DMS114 treated with DMSO at 0.1 percent for 48 hours (cell line): ENCODE results near the gene UPF1.

ENCODE experiments used
- DNase-seq: peaks from one replicate; lab custom pipeline; 2025; ENCODE audit not compliant: unreplicated experiment; lab: John Stamatoyannopoulos, UW

Gene UPF1

DNA sequence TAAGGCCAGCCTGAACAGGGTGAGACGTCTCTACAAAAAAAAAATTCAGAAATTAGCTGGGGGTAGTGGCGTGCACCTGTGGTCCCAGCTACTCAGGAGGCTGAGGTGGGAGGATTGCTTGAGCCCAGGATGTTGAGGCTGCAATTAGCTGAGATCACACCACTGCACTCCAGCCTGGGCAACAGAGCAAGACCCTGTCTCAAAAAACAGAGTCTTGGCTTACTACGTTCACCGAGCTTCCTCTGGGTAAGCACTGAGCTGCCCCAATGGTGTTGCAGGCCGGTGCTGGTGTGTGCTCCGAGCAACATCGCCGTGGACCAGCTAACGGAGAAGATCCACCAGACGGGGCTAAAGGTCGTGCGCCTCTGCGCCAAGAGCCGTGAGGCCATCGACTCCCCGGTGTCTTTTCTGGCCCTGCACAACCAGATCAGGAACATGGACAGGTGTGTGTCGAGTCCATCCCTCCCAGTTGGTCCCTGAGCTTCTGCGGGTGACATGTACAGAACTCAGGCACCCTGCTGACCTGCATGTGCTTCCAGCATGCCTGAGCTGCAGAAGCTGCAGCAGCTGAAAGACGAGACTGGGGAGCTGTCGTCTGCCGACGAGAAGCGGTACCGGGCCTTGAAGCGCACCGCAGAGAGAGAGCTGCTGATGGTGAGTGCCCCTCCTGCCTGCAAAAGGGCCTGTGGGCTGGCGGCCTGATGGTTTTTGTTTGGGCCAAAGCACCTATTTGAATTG lies 24.1 kb downstream of the UPF1 start:
- no peak for DNase-seq

DNA sequence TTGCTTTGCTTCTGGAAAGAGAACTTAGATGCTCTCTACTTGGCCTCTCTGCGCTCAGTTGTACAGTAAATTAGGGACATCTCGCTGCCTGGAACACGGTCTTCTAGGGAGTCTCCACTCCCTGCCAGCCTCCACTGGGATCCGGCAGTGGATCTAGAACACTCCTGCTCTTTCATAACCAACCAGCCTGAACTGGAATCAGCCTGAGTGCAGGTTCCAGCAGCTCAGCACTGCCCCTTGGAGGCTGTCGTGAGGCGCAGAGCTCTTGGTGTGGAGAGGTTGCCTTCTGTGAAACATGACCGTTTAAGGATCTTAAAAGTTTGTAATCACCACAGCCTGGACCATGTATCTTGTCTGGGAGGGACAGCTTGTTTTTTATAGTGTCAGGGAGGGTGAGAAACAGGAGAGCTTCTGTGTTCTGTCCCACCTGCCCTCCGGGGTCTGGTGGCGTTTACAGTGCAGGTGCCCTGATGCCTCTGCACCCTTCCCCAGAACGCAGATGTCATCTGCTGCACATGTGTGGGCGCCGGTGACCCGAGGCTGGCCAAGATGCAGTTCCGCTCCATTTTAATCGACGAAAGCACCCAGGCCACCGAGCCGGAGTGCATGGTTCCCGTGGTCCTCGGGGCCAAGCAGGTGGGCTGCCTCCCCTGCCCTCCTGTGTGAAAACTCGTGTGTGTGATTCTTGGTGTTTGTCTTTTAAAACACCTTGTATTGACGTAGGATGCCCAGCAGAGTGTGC lies 24.8 kb downstream of the UPF1 start:
- DNase-seq: no peak

DNA sequence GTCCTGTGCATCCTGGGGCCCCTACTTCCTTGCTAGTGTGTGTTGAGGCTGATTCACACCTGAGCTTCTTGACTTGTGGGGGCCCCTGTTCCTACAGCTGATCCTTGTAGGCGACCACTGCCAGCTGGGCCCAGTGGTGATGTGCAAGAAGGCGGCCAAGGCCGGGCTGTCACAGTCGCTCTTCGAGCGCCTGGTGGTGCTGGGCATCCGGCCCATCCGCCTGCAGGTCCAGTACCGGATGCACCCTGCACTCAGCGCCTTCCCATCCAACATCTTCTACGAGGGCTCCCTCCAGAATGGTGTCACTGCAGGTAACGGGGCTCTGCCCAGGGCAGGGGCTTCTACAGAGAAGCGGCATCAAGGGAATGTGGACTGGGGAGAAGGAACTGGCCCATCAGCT lies 25.5 kb downstream of the UPF1 start:
- no peak for DNase-seq

DNA sequence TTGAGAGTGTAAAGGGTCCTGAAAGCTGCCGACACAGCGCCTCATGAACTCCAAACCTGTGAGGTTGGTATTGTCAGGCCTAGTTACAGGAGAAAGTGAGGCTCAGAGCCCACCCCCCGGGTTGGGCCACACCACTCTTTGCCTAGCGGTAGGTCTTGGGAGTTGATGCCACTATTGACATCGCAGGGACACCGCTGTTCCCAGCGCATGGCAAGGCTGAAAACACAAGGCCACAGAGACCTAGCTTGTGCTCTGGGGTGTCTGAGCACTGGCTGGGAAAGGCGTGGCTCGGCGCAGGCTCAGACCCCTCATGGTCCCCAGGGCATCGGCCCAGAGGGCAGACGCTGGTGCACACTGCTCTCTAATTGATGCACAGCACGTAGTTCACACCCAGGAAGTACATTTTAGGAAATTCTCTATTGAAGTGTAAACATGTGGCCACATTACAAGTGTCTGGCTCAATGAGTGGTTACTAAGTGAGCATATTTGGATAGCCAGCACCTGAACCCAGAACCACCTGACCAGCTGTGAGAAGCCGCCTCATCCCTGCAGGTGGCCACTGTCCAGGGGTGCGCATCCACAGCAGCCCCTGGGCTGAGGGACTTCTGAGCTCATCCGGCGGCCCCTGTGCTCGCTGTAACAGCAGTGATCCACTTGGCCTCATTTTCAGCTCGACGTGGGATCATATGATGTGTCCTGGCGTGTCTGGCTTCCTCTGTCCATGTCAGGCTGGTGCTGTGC lies 27.3 kb downstream of the UPF1 start:
- DNase-seq: no peak

DNA sequence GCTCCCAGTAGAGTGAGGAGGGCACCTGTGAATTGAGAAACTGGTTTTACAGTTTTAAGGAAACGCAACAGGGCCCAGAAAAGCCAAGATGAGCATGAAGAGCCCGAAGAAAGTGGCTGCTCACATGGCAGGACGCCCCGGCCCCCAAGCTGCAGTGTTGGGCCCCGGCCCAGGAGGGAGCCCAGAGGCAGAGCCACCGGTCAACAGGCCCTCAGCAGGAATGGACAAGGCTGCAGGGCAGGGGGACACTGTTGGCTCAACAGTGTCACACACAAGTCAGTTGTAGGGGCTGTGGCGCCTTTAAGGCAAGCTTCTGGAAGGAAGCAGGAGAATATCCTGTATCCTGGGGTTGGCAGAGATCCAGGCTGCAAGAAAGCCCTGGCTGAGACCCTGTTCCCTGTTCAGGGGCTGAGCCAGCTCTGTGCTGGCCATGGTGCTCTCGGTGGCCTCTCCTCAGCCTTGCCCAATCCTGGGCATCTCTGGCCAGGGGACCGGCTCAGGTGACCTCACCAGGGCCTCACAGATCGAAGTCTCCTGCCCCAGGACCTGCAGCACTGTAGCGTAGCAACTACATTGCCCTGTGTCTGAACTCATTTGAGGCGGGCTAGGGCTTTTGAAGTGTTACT lies 28.0 kb downstream of the UPF1 start:
- no peak for DNase-seq

DNA sequence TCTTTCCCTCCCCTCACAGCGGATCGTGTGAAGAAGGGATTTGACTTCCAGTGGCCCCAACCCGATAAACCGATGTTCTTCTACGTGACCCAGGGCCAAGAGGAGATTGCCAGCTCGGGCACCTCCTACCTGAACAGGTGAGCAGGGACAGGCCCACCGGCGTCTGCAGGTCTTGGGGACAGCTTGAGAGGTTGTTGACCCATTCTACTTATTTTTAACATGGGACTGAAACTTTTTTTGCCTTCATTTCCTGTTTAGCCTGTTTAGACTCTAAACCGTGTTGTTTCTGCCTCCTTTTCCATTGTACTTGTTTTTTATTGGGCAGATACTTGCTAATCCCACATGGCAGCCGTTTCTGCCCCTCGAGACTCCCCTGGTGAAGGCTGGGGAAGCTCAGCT lies 28.5 kb downstream of the UPF1 start:
- no peak for DNase-seq

DNA sequence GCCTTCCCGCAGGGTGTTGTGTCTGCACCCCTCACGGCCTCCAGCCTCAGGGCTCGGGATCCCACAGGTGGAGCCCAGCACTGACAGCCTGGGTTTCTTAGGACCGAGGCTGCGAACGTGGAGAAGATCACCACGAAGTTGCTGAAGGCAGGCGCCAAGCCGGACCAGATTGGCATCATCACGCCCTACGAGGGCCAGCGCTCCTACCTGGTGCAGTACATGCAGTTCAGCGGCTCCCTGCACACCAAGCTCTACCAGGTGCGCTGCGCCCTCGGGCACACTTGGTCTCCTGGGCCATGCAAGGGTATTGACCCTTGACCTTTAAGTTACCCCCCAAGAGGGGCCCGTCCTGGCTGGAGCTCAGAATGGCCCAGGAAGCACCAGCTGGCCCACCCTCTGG lies 29.0 kb downstream of the UPF1 start:
- no peak for DNase-seq

DNA sequence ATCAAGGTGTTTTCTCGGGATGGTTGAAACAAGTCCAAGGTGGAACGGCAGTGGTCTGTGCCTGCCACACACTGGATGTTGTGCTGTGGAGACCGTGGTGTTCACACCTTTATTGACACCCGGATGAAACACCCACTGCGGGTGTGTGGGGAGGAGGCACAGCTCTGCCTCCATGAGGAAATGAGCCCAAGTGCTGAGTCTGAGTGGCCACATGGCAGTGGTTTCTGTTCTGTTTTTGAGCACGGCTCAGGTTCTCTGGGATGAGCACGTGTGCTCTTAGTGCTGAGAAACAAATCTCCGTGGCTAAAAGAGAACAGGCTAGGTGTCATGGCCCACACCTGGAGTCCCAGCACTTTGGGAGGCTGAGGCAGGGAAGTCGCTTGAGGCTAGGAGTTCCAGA lies 29.5 kb downstream of the UPF1 start:
- no peak for DNase-seq

DNA sequence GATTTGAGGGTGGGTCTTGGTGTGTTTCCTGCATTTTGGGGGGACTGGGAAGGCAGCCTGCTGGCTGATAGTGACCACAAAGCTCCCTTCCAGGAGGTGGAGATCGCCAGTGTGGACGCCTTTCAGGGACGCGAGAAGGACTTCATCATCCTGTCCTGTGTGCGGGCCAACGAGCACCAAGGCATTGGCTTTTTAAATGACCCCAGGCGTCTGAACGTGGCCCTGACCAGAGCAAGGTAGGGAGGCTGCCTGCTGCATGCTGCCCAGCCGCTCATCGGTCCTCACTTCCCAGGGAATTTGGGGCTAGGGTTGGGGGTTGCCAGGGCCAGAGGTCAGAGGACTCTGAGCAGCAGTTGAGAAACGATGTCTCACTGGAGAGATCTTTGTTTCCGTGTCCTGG lies 30.2 kb downstream of the UPF1 start:
- DNase-seq: no peak

DNA sequence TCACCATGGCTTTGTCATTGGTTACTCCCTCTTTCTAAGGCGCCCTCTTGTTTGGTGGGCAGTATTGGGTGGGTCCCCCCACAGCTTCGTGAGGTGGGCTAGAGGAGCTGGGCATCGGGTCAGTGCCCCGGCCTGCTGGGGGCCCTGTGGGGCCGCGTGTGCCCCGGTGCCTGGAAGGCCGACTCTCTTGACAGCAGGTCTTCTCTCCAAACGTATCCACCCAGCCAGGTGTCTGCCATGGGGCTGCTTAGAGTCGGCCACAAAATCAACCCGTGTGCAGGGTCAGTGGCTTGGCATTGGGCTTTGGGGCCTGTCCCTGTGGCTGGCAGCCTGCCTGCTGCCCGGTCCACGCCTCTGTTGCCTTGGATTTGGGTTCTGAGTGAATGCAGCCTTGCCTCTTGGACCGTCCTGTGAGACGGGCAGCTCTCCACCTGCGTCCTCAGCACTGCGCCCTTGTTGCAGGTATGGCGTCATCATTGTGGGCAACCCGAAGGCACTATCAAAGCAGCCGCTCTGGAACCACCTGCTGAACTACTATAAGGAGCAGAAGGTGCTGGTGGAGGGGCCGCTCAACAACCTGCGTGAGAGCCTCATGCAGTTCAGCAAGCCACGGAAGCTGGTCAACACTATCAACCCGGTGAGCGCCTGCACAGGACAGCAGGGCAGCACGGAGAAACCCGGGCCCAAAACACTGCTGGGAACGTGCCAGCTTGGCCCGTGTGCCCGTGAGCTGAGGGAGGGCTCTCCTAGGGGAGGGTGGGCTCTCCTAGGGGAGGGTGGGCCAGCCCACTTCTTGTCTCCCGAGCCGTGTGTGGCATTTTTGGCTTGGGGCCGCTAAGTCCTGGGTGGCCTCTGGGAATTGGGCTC lies 31.4 kb downstream of the UPF1 start:
- DNase-seq: no peak

DNA sequence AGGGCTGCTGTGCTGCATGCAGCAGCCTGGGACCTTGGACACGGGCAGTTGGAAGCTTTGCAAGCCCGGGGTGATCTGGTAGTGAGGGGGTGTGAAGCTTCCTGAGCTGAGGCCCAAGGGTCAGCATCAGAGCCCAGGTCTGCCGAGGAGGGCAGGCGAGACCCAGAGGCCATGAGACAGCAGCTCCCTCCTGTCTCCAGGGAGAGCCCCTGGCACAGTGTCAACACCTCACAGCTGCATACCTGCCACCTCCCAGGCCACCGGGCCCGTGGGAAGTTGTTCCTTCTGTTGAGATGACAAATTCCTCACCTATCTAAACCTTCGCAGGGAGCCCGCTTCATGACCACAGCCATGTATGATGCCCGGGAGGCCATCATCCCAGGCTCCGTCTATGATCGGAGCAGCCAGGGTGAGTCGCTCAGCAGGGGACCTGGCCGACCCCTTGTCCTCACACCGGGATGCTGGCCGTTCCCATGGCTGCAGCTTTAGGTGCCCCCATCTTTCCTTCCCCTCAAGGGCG lies 32.1 kb downstream of the UPF1 start:
- DNase-seq: no peak

DNA sequence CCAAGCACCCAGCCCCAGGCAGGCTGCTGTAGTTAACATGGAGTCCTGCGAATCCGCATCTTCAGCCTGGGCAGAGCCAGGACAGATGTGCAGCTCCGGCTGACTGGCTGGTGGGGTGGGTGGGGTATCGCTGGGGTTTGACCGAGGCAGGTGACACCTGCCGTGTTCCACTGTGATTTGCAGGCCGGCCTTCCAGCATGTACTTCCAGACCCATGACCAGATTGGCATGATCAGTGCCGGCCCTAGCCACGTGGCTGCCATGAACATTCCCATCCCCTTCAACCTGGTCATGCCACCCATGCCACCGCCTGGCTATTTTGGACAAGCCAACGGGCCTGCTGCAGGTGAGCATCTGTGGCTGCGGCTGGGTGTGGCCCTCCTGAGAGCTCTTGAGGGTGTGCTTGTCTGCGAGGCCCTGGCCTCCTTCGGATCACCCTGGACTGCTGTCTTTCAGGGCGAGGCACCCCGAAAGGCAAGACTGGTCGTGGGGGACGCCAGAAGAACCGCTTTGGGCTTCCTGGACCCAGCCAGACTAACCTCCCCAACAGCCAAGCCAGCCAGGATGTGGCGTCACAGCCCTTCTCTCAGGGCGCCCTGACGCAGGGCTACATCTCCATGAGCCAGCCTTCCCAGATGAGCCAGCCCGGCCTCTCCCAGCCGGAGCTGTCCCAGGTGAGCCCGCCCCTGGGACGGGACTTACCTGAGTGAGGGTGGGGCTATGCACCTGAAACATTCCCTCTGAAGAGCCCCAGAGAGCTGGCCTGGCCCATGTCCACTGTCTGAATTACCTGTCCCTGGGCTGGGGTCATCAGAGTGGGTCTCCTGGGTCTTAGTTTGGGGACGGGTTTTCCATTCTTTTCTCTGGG lies 33.6 kb downstream of the UPF1 start:
- DNase-seq: no peak

DNA sequence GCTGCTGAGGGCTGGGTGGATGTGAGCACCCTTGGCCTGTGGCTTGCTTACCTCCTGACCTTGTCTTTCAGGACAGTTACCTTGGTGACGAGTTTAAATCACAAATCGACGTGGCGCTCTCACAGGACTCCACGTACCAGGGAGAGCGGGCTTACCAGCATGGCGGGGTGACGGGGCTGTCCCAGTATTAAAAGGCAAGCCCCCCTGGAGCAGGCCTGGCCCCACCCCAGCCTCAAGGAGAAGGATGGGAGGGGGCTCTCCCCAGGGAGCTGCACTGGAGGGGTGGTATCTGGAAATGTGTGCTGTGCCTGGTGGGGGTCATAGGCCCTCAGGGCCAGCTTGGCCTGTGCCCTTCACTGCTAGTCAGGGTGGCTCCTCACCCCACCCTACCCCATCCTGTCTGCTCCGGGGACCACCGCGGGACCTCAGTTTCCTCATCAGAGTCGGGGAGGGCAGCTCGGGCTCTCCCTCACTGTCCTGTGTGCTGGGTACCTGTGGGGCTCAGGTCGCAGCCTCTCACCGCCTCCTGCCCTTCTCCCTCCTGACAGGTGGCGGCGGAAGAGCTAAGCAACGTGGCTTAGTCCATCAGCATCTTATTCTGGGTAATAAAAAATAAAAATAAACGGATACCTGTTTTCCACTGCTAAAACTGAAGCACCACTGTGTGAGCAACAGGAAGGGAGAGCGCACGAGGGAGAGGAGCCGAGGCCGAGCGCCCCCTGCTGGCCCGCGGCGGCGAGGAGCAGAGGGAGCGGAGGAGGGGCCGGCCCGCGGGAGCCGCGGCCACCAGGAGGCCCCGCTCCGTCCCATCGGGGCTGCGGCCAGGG lies 34.4 kb downstream of the UPF1 start:
- DNase-seq: peak; percentile 40

DNA sequence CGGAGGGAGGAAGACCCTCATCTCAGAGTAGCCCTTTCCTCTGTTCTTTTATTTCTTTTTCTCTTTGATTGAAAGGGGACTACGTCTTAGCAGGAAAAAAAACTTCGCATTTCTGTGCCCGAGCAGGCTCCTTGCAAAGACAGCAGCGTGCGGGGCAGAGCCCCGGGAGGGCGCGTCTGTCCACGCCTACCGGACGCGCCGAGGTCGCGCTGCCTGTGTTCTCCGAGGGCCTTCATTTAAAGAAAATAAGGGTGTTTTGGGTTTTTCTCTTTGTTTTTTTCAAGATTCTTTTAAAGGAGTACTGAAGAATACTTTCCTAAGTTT lies 35.0 kb downstream of the UPF1 start:
- no peak for DNase-seq

DNA sequence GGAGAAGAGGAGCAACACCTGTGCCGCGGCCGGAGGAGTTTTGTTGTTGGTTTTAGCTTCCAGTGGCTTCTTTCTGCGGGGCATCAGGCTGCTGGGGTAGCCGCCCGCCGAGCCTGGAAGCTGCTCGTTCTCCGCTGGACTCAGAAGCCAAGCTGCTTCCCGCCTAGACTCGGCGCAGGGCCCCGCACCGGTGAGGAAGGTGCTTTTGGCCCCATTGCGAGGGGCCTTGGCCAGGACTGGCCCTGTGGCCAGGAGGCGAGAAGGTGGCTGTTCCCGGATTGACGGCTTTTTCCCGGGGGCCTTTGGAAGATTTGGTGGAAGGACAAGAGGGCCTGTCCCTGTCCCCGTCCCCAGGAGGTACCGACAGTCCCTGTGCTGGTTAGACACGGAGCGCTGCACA lies 35.4 kb downstream of the UPF1 start:
- DNase-seq: no peak

DNA sequence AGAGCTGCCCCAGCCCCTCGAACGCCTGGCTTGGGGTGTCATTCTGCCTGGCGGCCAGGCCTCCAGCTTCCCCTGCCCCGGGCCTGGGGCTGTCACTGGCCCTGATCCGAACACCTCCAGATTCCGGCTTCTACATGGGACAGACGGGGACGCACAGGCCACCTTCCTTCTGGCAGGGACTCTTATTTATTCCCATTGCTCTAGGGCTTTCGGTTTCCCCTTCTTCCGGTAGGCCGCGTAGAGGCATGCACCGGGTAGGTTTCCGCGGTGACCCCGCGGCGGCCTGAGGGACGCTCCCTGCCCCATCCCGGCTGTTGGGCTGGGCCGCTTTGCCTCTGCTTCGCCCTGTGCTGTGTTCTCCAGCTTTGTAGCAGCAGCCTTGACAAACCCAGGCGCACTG lies 36.0 kb downstream of the UPF1 start:
- DNase-seq: no peak

DNA sequence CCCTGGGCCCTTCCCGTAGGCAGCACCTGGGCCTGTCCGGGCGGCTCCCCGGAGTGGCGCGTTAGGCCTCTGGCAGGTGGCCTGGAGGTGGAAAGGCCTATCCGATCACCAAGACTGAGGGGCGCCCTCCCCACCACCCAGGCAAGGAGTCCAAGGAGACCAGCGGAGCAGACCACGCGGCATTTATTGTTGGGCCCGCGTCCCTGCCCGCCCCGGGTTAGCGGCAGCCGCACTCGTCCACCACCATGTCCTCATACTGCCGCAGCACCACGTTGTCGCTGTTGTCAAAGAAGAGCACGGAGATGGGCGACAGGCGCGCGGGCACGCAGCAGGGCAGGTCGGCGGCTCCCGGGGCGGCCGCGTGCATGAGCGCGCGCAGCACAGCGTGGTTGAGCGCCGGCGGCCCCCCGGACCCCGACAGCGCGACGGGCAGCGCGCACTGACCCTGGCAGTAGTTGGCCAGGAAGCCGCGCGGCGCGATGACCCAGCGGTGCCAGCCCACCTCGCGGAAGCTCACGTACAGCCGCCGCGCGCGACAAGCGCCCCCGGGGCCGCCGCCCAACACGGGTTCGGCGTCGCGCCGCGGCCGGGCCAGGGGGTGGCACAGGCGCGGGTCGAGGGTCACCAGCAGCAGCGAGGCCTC lies 36.7 kb downstream of the UPF1 start:
- DNase-seq: no peak

DNA sequence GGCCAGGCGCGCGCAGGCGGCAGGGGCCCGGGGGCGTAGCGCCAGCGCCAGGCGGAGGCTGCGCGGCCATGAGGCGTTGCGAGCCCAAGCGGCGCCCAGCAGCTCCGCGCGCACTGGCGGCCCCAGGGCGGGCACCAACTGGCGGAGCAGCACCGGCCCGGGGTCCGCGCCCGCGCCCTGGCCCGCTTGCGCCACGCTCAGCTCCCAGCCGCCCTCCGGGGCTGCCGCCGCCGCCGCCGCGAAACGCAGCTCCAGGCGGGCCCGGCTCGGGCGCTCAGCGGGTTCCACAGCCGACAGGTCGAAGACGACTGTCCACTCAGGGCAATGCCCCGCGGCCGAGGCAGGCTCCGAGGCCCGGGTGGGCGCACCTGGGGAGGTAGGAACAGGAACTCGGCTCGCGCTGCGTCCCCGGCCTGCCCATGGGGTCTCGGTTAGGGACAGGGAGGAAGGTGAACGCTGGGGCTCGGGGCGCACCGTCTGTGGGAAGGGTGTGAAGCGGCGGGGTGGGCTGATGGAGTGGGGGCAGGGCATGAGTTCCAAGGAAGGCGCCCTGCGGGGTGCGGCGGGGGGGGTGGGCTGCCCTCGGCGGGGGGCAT lies 37.4 kb downstream of the UPF1 start:
- no peak for DNase-seq
